Kidney epithelial cell (primary cell): ENCODE results near the gene IL1RL2. TPM values are rescaled to one million over a fixed set of nuclear protein-coding genes. Genes with fewer than 3 reads are reported as not detected.

Experiments used
- DNase-seq: peaks from one replicate; pipeline ENCODE4 v3.0.0-alpha.2; 2010; ENCODE audit warnings: low read depth
- H3K27me3 ChIP-seq: 2 replicates; pipeline ENCODE4 v1.6.0; 2011; ENCODE audit warnings: low read length; ENCODE audit not compliant: control insufficient read depth, insufficient read depth
- H3K36me3 ChIP-seq: 2 replicates; pipeline ENCODE4 v1.5.1; 2011; ENCODE audit warnings: low read length; ENCODE audit not compliant: control insufficient read depth, insufficient read depth
- H3K4me3 ChIP-seq: 2 replicates; pipeline ENCODE4 v1.5.1; 2011; ENCODE audit warnings: low read depth, mild to moderate bottlenecking, control low read depth, low read length
- CTCF ChIP-seq: IDR thresholded peaks from 2 replicates; pipeline ENCODE4 v1.5.1; 2011; ENCODE audit warnings: mild to moderate bottlenecking, moderate library complexity, low read length, control low read depth, inconsistent platforms; ENCODE audit not compliant: insufficient read depth, poor library complexity, severe bottlenecking
- total RNA-seq: library from RNA; depleted of rRNA; stranded (reverse); fragments of >200 nt; gene quantifications from 2 replicates; pipeline ENCODE4 v1.2.3, GENCODE V29; 2015

Gene IL1RL2
- total RNA-seq, 1 donor from 2014 or later, result 2.1 TPM

DNA sequence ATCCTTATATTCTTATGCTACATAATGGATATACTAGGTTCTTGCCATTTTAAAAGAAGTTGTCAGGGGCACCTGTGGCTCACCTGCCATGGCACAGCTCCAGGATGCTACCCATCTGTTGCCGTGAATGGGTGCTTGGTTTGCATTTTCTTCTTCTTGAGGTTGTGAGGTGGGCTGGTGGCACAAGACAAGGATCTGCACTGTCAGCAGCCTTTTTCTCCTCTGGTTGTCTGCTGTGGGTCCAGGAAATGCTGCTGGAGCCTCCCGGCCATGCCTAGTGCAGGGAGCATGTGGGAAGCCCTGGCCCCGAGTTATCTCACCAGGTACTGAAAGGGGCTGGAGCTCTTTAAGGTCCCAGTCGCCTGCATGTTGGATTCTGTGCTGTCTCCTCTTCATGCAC is 41.7 kb upstream of the IL1RL2 start:
- Histone ChIP-seq H3K36me3 (peaks cover 6% of the 10 kb centered on the region), H3K4me3 (no peak overlapping the region), H3K27me3 (no peaks in the 10 kb centered on the region)
- TF ChIP-seq CTCF, result no peak
- DNase-seq, result no peak

GRCh38 chr2:102145934-102146333 is 40.9 kb upstream of the IL1RL2 start:
- Histone ChIP-seq H3K36me3 (peaks cover 7% of the 10 kb centered on the region), H3K27me3 (no peaks in the 10 kb centered on the region), H3K4me3 (no peak overlapping the region)
- TF ChIP-seq CTCF, result no peak
- DNase-seq, result no peak

GRCh38 chr2:102147935-102148334 is 38.9 kb upstream of the IL1RL2 start:
- DNase-seq, result no peak
- TF ChIP-seq CTCF, result no peak
- Histone ChIP-seq H3K4me3 (no peak overlapping the region), H3K36me3 (peaks cover 7% of the 10 kb centered on the region), H3K27me3 (no peaks in the 10 kb centered on the region)

DNA sequence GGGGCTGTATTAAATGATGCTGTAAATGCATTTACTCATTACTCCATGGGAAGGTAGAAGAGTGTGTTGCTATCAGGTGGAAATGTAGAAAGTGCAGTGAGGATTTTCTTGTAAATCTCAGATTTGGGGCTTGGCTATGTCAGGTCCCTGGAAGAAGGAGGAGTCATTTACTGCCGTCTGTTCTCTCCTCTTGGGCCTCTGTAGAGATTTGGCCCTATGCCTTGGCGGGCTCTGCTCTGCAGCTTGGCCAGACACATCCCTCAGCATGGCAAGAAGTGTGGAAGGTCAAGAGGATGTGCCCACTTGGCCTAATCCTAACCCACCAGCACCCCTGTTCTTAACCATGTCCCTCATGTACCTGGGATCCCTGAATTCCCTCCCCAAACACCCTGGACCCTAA is 37.6 kb upstream of the IL1RL2 start:
- peaks cover 7% of the 10 kb centered on the region for H3K36me3 ChIP-seq
- H3K4me3 ChIP-seq, result no peak overlapping the region
- H3K27me3 ChIP-seq, result no peaks in the 10 kb centered on the region
- no peak for TF ChIP-seq CTCF
- DNase-seq, result no peak

DNA sequence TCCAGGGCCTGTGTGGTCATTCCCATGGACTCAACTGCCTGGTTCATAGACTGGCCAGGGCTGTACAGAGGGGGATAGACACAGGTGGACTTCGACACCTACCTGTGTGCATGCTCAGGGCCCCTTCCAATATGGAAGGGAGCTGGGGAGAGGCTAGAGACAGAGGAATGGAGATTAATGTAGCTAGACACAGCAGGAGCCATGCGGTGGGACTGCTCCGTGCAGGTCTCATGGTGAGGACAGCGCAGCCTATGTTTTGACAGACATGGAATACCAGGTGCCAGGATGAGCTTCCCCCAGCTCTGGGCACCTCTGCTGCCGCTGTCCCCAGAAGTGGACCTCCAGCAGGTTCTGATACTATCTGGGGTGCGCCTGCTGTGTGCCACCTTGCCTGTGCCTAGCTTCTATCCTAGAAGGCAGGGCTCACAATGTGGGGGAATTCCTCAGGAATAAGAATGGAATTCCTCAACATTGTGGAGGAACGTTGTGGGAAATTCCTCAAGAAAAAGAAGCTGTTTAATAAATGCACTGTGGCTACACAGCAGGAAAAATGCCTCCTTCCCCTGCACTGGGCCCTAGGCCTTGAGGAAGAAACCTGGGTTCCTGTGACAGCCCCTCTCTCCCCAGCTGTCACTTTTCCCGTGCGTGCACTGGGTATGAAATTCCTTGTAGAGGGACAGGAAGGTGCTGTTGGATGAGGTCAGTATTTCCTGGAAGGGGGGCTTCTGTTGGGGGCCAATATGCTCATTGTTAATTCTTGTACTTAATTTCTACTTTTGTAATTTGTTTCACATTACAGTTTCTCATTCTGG is 37.0 kb upstream of the IL1RL2 start:
- TF ChIP-seq CTCF, result no peak
- H3K27me3 ChIP-seq, result no peaks in the 10 kb centered on the region
- H3K4me3 ChIP-seq, result no peak overlapping the region
- H3K36me3 ChIP-seq, result peaks cover 7% of the 10 kb centered on the region
- DNase-seq, result no peak

DNA sequence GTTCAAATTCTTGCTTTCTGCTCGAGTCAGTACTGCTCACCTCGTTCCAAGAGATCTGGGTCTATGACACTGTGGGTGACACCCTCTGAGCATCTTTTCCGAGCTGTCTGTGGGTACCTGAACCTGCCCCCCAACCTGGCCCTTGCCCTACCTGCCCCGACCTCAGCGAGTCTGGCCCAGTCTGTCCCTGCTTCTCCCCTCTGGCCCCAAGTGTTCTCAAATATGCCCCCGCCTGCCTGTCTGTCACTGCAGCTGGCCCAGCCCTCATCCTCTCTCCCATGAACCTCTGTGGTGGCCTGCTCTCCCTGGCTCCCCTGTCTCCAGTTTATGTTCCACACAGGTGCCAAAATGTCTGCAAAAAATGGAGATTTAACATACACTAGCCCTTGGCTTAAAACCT is 32.5 kb upstream of the IL1RL2 start:
- Histone ChIP-seq H3K4me3 (no peak overlapping the region), H3K36me3 (peaks cover 1% of the 10 kb centered on the region), H3K27me3 (no peaks in the 10 kb centered on the region)
- no peak for TF ChIP-seq CTCF
- DNase-seq, result no peak
